HG02840 (cell line): ENCODE data around the gene ATP6V0E1.
"Not testable (repeated sequence)": the region's sequence is repeated elsewhere in the genome, so short reads cannot be mapped to it uniquely, and the experiment has no call there.

Experiments
- ATAC-seq: cut with Tn5 transposase; IDR thresholded peaks from one replicate; pipeline ENCODE4 v1.9.1; 2021; ENCODE audit warnings: mild to moderate bottlenecking, moderate library complexity, moderate number of reproducible peaks; ENCODE audit not compliant: unreplicated experiment, low FRiP score

Gene ATP6V0E1

GRCh38 chr5:172999974-173000373 is 16.4 kb downstream of the ATP6V0E1 start:
- no peak for ATAC-seq

- ATAC-seq = no peak
Measured at GRCh38 chr5:173001229-173001841, 17.8 kb downstream of the ATP6V0E1 start.

- ATAC-seq = no peak
Measured at GRCh38 chr5:173003360-173003759, 19.8 kb downstream of the ATP6V0E1 start.

GRCh38 chr5:173004013-173004412 is 20.4 kb downstream of the ATP6V0E1 start:
- ATAC-seq = no peak

- ATAC-seq = no peak
Measured at GRCh38 chr5:173004447-173004846, 20.9 kb downstream of the ATP6V0E1 start.

GRCh38 chr5:173010021-173010420 is 26.4 kb downstream of the ATP6V0E1 start:
- ATAC-seq = no peak

GRCh38 chr5:173010547-173011464 is 27.2 kb downstream of the ATP6V0E1 start:
- ATAC-seq = no peak

GRCh38 chr5:173011566-173011965 is 28.0 kb downstream of the ATP6V0E1 start:
- ATAC-seq = no peak

GRCh38 chr5:173012882-173013281 is 29.3 kb downstream of the ATP6V0E1 start:
- ATAC-seq = no peak

GRCh38 chr5:173014671-173015070 is 31.1 kb downstream of the ATP6V0E1 start:
- no peak for ATAC-seq

- ATAC-seq = no peak
Measured at GRCh38 chr5:173015192-173015591, 31.6 kb downstream of the ATP6V0E1 start.

- no peak for ATAC-seq
Measured at GRCh38 chr5:173015598-173016455, 32.3 kb downstream of the ATP6V0E1 start.

GRCh38 chr5:173016598-173017046 is 33.1 kb downstream of the ATP6V0E1 start:
- ATAC-seq = no peak

GRCh38 chr5:173017087-173017486 is 33.5 kb downstream of the ATP6V0E1 start:
- ATAC-seq = not testable (repeated sequence)

- no peak for ATAC-seq
Measured at GRCh38 chr5:173018358-173018757, 34.8 kb downstream of the ATP6V0E1 start.

GRCh38 chr5:173020154-173020581 is 36.6 kb downstream of the ATP6V0E1 start:
- no peak for ATAC-seq

- ATAC-seq = no peak
Measured at GRCh38 chr5:173020643-173021042, 37.1 kb downstream of the ATP6V0E1 start.

GRCh38 chr5:173025651-173026050 is 42.1 kb downstream of the ATP6V0E1 start:
- ATAC-seq = no peak

- ATAC-seq = no peak
Measured at GRCh38 chr5:173027905-173028304, 44.3 kb downstream of the ATP6V0E1 start.

GRCh38 chr5:173028811-173029327 is 45.3 kb downstream of the ATP6V0E1 start:
- no peak for ATAC-seq
